Measurements from ENCODE around the gene CDC6.

The CDC6 gene

GRCh38 chr17:40312131-40312731, 24.6 kb downstream of the CDC6 start:
- no peak for DNase-seq (ENCODE audit: low read depth)

DNA sequence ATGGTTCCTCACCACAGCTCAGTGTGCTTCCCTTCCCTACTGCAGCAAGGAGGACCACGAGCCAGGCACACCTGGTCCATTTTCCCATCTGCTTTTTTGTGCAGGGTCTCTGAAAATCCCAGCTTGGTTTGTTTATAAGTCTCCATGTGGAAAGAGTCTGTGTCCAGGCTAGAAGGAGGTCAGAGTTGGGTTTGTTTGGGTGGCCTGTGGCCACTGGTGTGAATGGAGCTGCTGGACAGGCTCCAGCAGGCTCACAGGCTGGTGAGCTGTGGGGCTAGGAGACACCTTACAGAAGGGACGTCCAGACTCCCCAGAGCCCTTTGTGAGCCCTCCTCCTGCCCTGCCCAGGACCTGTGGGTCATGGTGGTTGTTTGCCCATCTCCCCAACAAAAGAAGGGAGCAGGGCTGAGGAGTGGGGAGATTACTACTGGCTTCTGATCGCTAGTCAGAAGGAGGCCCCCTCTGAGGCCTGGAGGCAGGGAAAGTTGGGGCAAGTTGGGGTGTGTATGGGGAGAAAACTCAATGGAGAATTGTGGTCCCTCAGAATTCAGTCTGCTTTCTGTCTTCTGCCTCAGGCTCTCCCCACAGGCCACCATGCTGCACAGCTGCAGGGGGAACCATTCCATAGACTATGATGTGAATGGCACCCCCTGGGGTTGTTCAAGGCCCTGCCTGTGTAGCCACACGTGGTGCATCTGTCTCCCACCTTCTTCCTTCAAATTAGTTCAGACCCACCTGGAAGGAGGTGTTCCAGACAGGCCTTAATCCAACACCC, 25.4 kb downstream of the CDC6 start:
- no peak for DNase-seq (ENCODE audit: low read depth)

GRCh38 chr17:40313668-40314583, 26.2 kb downstream of the CDC6 start:
- no peak for DNase-seq (ENCODE audit: low read depth)

- DNase-seq (ENCODE audit: low read depth) = peak; percentile 83
These were observed 26.9 kb downstream of the CDC6 start for GRCh38 chr17:40314584-40314956.

DNA sequence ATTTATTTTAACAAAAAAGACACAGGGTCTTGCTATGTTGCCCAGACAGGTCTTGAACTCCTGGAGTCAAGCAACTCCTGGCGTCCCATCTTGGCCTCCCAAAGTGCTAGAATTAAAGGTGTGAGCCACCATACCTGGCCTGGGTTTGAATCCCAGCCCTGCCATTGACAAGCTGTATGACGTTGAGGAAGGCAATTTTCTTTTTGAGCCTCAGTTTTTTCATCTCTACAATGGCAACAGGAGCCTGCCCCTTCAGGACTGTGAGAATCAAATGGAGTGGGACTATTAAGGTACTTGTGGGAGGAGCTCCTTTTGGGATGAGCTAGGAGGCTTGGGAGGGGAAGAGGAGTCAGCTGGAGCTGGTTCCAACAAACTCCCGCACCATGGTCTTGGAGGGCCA, 27.5 kb downstream of the CDC6 start:
- no peak for DNase-seq (ENCODE audit: low read depth)

GRCh38 chr17:40315678-40316570, 28.2 kb downstream of the CDC6 start:
- DNase-seq (ENCODE audit: low read depth) = no peak

DNA sequence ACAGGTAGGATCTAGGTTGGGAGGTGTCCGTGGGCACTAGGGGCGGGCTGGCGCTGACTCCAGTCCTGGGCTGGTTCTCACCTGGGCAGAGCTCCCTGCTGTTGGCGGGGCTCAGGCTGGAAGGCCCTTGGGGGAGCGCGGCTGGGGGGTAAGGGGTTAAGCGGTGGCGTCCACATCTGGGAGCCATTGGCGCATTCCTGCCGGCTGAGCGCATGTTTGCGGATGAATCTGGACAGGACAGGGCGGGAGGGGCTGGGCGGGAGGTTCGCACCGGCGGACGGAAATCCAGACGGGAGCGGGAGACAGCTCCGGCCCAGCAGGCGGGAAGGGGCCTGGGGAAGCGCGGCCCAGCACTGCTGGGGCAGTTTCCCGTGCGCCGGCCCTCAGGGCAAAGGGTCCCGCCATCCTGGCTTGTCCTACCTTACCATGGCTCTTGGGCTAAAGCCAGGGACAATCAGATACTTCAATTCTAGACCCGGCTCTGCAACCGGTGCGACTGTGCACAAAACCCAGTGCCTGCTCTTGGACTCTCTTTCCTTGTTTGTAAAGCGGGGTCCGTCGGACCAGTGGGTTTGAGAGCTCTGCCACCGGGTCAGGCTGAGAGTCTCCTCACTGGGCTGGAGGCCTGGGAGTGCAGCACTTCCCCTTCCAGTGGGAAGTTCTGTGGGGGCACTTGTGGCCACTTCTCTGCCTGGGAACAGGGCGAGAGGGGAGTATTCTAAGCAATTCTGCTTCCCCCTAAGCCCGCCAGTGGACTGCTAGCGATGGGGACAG, 29.1 kb downstream of the CDC6 start:
- DNase-seq (ENCODE audit: low read depth) = no peak

- DNase-seq (ENCODE audit: low read depth) = no peak
These were observed 29.7 kb downstream of the CDC6 start for GRCh38 chr17:40317345-40317873.

DNA sequence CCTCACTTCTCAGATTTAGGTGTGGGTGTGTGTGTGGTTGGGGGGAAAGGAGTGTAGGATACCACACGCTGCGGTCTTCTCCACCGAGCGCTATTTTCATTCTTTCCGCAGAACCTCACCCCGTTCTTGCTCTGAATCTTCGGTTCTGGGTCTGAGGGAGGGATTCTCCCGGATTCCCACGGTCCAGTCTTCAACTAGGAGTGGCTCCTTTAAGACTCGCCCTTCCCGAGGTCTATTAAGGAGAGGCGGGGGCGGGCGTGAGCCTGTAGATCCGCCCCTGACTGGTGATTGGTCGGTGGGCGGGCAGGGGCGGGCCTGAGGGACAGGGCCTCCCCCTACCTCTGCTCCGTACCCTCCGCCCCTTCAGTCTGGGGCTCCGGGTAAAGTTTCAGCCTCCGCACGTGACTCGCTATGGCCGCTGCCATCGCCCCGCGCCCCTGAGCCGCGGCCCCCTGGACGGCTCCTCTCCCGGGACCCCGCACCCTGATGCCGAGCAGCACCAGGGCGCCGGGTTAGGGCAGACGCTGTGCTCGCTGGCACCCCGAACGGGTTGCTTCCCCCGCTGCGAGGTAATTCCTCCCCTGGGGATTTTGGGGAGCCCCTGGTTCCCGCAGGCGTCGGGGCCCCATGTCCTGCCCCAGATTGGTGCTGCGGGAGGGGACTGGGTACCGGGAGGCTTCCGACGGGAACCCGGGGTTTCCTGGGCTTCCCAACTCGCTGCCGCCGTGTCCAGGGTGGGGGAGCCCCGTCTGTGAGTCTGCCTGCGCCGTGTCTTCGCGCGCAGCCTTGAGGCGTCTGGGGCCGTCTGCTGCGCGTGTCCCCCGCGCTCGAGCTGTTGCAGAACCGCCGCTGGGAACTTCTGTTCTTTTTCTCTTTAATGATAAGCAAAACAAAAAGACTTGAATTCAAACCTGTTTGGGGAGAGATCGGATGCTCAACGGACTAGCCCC, 30.5 kb downstream of the CDC6 start:
- peak; percentile 75 for DNase-seq (ENCODE audit: low read depth)

DNA sequence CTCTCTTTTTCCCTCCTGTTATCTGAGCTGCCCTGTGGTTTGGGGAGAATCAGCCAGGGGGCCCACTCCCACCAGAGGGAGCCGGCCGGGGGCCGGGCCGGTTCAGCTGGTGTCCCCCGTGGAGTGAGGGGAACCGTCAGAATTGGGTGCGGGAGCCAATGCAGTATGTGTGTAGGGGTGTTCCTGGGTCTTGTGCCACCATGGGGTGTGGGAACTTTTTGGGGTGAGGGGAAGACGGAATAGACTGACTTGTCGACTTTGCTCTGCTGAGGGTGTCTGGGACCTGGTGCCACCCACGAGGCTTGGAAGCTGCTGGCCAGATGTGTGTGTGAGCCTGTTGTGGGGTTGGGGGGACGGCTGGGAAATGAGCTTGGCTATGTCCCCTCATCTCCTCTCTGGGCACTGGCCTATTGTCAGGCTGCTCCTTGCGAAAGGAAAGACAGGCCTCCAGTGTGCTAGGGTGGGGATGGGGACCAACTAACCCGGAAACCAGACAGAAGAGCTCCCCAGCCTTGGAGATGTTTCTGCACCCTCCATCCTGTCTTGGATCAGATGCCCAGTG, 31.2 kb downstream of the CDC6 start:
- no peak for DNase-seq (ENCODE audit: low read depth)

GRCh38 chr17:40319651-40320540, 32.2 kb downstream of the CDC6 start:
- peak; percentile 68 for DNase-seq (ENCODE audit: low read depth)

DNA sequence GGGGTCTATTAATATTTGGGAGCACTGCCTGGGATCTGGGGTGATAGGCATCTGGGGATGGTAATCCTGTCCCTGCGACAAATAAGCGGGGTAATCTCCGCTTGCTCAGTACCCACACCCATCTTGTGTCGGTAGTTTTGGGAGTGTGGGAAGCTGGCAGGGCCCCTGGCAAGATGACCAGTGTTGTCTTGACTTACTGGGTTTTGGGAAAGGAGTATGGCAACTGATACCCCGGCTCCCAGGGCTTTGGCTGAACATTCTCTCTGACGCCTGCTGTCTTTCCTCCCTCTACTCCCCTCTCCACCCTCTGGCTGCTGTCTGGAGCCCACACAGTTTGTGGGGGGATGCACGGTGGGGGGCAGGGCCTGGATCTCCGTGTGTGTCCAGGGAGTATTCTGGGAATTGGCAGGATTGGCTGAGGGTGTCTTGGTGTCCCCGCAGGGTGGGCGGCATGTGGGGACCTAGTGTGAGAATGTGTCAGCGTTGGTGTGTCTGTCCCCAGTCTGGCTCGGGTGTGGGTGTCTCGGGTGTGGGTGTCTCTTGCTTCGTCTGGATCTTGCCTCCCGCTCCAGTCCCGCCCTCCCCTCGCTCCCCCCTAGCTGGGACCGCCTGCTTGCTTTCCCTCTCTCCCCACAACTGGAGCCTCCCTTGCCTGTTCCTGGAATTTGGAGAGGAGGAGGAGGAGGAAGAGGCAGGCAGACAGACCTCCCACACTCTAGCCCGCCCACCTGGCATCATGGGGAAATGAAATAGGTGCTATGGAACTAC, 33.3 kb downstream of the CDC6 start:
- no peak for DNase-seq (ENCODE audit: low read depth)

GRCh38 chr17:40321524-40321929, 33.8 kb downstream of the CDC6 start:
- no peak for DNase-seq (ENCODE audit: low read depth)

GRCh38 chr17:40321961-40322357, 34.3 kb downstream of the CDC6 start:
- no peak for DNase-seq (ENCODE audit: low read depth)

DNA sequence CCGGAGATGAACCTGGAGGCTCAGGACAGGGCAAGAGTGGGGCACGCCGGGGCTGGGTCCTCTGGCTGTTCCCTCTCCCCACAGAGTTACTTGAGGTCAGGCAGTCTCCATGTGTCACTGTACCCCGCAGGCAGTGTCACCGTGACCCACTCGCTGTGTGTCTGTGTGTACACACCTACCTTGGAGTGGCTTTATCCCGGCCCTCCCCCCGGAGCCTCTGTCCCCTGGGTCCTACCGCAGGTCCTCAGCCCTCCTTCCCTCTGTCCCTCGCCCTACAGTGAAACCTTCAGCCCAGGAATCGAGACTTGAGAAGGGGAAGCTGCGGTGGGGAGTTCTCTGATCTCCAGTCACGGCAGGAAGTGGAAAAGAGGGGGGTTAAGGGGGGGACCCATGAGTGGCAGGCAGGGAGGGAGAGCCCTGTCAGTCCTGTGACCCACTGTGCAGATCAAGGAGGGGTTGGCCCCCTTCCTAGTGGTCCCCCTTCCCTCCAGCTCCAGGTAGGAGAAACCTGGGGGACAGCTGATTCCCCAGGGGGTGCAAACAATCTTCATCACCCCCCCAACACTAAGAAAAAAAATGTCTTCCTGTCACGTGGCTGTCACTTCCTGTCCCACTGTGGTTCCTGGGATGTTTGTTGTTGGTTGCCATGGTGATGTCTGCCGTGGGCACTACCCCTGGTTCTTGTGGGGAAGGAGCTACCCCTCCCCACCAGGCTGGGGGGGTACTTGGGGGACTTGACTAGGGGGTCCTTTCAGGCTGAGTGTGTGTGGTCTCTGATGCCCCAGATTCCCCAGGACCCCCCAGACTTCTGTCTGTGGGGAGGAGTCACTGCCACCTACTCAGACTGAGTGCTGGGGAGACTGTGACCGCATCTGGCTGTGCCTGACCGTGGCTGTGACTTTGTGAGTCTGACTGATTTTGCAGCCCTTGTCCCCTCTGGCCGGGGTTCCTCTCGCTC, 35.0 kb downstream of the CDC6 start:
- peak; percentile 81 for DNase-seq (ENCODE audit: low read depth)
